ENCODE measurements around the gene EHD4. TPM values are rescaled to one million over a fixed set of nuclear protein-coding genes. Genes with fewer than 3 reads are reported as not detected.

EHD4 gene
- total RNA-seq, 1 donor from 2014 or later = 42.2 TPM

GRCh38 chr15:41944313-41944940 lies 27.9 kb downstream of the EHD4 start:
- DNase-seq (ENCODE audit: low spot score) = peak; percentile 72
- intact Hi-C loops (cut with DNase I) = no loop called here

GRCh38 chr15:41943543-41944312 lies 28.6 kb downstream of the EHD4 start:
- peak; percentile 58 for DNase-seq (ENCODE audit: low spot score)
- intact Hi-C loops (cut with DNase I) = no loop called here

GRCh38 chr15:41942886-41943285 lies 29.5 kb downstream of the EHD4 start:
- intact Hi-C loops (cut with DNase I) = no loop called here
- peak; percentile 63 for DNase-seq (ENCODE audit: low spot score)

- peak; percentile 69 for DNase-seq (ENCODE audit: low spot score)
- intact Hi-C loops (cut with DNase I) = no loop called here
These were observed 30.5 kb downstream of the EHD4 start for GRCh38 chr15:41941644-41942415.

- DNase-seq (ENCODE audit: low spot score) = peak; percentile 61
These were observed 31.9 kb downstream of the EHD4 start for GRCh38 chr15:41940441-41940857.

GRCh38 chr15:41939986-41940385 lies 32.4 kb downstream of the EHD4 start:
- DNase-seq (ENCODE audit: low spot score) = peak; percentile 53
- intact Hi-C loops (cut with DNase I) = no loop called here

More at GRCh38 chr15:41940441-41940857, 31.9 kb downstream of the EHD4 start:
- intact Hi-C loops (cut with DNase I) = no loop called here

- DNase-seq (ENCODE audit: low spot score) = no peak
- intact Hi-C loops (cut with DNase I) = no loop called here
These were observed 34.8 kb downstream of the EHD4 start for GRCh38 chr15:41937568-41937923.

GRCh38 chr15:41936649-41937567 lies 35.4 kb downstream of the EHD4 start:
- no peak for DNase-seq (ENCODE audit: low spot score)
- intact Hi-C loops (cut with DNase I) = no loop called here

- DNase-seq (ENCODE audit: low spot score) = no peak
- intact Hi-C loops (cut with DNase I) = no loop called here
These were observed 36.2 kb downstream of the EHD4 start for GRCh38 chr15:41936155-41936554.

GRCh38 chr15:41935566-41936020 lies 36.8 kb downstream of the EHD4 start:
- intact Hi-C loops (cut with DNase I) = no loop called here

GRCh38 chr15:41934843-41935242 lies 37.5 kb downstream of the EHD4 start:
- intact Hi-C loops (cut with DNase I) = no loop called here
- no peak for DNase-seq (ENCODE audit: low spot score)

More at GRCh38 chr15:41935566-41936020, 36.8 kb downstream of the EHD4 start:
- no peak for DNase-seq (ENCODE audit: low spot score)

GRCh38 chr15:41933771-41934170 lies 38.6 kb downstream of the EHD4 start:
- intact Hi-C loops (cut with DNase I) = no loop called here
- peak; percentile 77 for DNase-seq (ENCODE audit: low spot score)

- peak; percentile 56 for DNase-seq (ENCODE audit: low spot score)
- intact Hi-C loops (cut with DNase I) = no loop called here
These were observed 39.0 kb downstream of the EHD4 start for GRCh38 chr15:41933326-41933725.

GRCh38 chr15:41932511-41933289 lies 39.7 kb downstream of the EHD4 start:
- intact Hi-C loops (cut with DNase I) = no loop called here

GRCh38 chr15:41932101-41932500 lies 40.3 kb downstream of the EHD4 start:
- DNase-seq (ENCODE audit: low spot score) = peak; percentile 36
- intact Hi-C loops (cut with DNase I) = no loop called here

More at GRCh38 chr15:41932511-41933289, 39.7 kb downstream of the EHD4 start:
- peak; percentile 54 for DNase-seq (ENCODE audit: low spot score)

- intact Hi-C loops (cut with DNase I) = no loop called here
- DNase-seq (ENCODE audit: low spot score) = no peak
These were observed 41.5 kb downstream of the EHD4 start for GRCh38 chr15:41930867-41931222.

- intact Hi-C loops (cut with DNase I) = no loop called here
- DNase-seq (ENCODE audit: low spot score) = peak; percentile 74
These were observed 42.0 kb downstream of the EHD4 start for GRCh38 chr15:41930221-41930866.

Measured in cardiac septum (tissue), 1 donor.